Tibial nerve (tissue), 4 donors: ENCODE results near the gene DEFB121. TPM values are rescaled to one million over a fixed set of nuclear protein-coding genes. Genes with fewer than 3 reads are reported as not detected.

ENCODE experiments used
- DNase-seq, 2 donors: peaks; one replicate each; pipeline ENCODE4 v3.0.0-alpha.2; 2019; ENCODE audit warnings: low spot score in 2 of 2
- H3K27ac ChIP-seq, 4 donors: fragments of 200-600 bp; sonication (generic) in 3 of 4; one replicate each; pipeline ENCODE4 v1.5.1; 2017 to 2019; ENCODE audit warnings: mild to moderate bottlenecking in 1 of 4
- H3K27me3 ChIP-seq, 2 donors: fragments of 200-600 bp; sonication (generic) in 1 of 2; one replicate each; pipeline versions ENCODE4 v1.5.1 to v1.6.0; 2017 to 2019
- H3K36me3 ChIP-seq, 3 donors: fragments of 200-600 bp; sonication (generic); one replicate each; pipeline ENCODE4 v1.5.1; 2018 to 2019
- H3K4me1 ChIP-seq, 4 donors: fragments of 200-600 bp; sonication (generic) in 3 of 4; one replicate each; pipeline ENCODE4 v1.5.1; 2017 to 2019
- H3K4me3 ChIP-seq, 4 donors: fragments of 200-600 bp; sonication (generic) in 3 of 4; one replicate each; pipeline ENCODE4 v1.5.1; 2017 to 2019; ENCODE audit warnings: mild to moderate bottlenecking in 1 of 4, moderate library complexity in 1 of 4
- H3K9me3 ChIP-seq, 4 donors: fragments of 200-600 bp; sonication (generic) in 3 of 4; one replicate each; pipeline ENCODE4 v1.5.1; 2017 to 2019
- EP300 ChIP-seq, 2 donors: sonication (generic); formaldehyde crosslinking; IDR thresholded peaks; one replicate each; pipeline ENCODE4 v1.6.1; 2017; ENCODE audit warnings: antibody characterized with exemption in 2 of 2, mild to moderate bottlenecking in 1 of 2
- POLR2A ChIP-seq, 2 donors: fragments of 450-650 bp; IDR thresholded peaks; one replicate each; pipeline ENCODE4 v1.6.1; 2017; ENCODE audit warnings: antibody characterized with exemption in 2 of 2, mild to moderate bottlenecking in 2 of 2, moderate library complexity in 2 of 2
- WGBS, 2 donors: methylation state at CpG; one replicate each; pipeline ENCODE4 v1.1.5; 2018; 5-methylcytosine and 5-hydroxymethylcytosine counted together
- total RNA-seq, 4 donors: library from RNA; depleted of rRNA; stranded (reverse); fragments of >200 nt; gene quantifications; one replicate each; pipeline ENCODE4 v1.1.0, GENCODE V29; 2016
- TF ChIP-seq, protein P1 (sequence below), 5 experiments: fragments of 200-600 bp in 3 of 5; fragments of 450-650 bp in 2 of 5; sonication (generic) in 3 of 5; IDR thresholded peaks; one replicate each; pipeline ENCODE4 v1.5.1; 2016 to 2019; ENCODE audit warnings: antibody characterized with exemption in 5 of 5, mild to moderate bottlenecking in 3 of 5, moderate library complexity in 2 of 5

The DEFB121 gene
- total RNA-seq, 4 donors from 2014 or later, result not detected

GRCh38 chr20:31425797-31426196, 19.8 kb upstream of the DEFB121 start:
- DNase-seq, result no peak
- TF ChIP-seq POLR2A (IDR thresholded peaks at IDR 0.05) (no peak), EP300 (IDR thresholded peaks at IDR 0.05) (no peak)
- H3K27me3 ChIP-seq, result no peaks in the 10 kb centered on the region
- H3K27ac ChIP-seq, result no peak overlapping the region
- no peak overlapping the region for H3K4me3 ChIP-seq
- no peaks in the 10 kb centered on the region for H3K36me3 ChIP-seq
- H3K4me1 ChIP-seq, result no peaks in the 10 kb centered on the region
- peaks cover 0 to 16% (median 0%) of the 10 kb centered on the region in 4 donors for H3K9me3 ChIP-seq

DNA sequence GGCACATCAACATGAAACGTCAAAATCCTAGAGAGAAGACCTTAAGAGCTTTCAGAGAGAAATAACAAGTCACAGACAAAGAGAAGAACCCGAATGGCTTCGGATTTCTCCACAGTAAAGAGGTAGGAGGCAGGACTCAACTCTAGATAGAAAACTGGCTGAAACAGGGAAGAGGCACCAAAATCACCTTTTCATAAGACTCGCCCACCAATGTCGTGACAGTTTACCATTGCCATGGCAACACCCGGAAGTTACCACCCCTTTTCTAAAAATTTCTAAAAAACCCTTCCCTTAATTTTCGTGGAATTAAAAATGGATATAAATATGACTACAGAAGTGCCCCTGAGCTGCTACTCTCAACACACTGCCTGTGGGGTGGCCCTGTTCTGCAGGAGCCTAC, 12.3 kb upstream of the DEFB121 start:
- TF ChIP-seq, protein P1, sequence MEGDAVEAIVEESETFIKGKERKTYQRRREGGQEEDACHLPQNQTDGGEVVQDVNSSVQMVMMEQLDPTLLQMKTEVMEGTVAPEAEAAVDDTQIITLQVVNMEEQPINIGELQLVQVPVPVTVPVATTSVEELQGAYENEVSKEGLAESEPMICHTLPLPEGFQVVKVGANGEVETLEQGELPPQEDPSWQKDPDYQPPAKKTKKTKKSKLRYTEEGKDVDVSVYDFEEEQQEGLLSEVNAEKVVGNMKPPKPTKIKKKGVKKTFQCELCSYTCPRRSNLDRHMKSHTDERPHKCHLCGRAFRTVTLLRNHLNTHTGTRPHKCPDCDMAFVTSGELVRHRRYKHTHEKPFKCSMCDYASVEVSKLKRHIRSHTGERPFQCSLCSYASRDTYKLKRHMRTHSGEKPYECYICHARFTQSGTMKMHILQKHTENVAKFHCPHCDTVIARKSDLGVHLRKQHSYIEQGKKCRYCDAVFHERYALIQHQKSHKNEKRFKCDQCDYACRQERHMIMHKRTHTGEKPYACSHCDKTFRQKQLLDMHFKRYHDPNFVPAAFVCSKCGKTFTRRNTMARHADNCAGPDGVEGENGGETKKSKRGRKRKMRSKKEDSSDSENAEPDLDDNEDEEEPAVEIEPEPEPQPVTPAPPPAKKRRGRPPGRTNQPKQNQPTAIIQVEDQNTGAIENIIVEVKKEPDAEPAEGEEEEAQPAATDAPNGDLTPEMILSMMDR (IDR thresholded peaks at IDR 0.05), result no peak
- TF ChIP-seq POLR2A (IDR thresholded peaks at IDR 0.05), result no peak
- no peak for TF ChIP-seq EP300 (IDR thresholded peaks at IDR 0.05)
- 76 to 84% methylated on average over 7 of the region's 7 CpGs for WGBS, 2 donors
- no peak overlapping the region for H3K4me3 ChIP-seq
- no peaks in the 10 kb centered on the region for H3K4me1 ChIP-seq
- peaks cover 0 to 4% (median 0%) of the 10 kb centered on the region in 4 donors for H3K9me3 ChIP-seq
- no peaks in the 10 kb centered on the region for H3K36me3 ChIP-seq
- DNase-seq, result no peak
- H3K27ac ChIP-seq, result no peak overlapping the region
- no peaks in the 10 kb centered on the region for H3K27me3 ChIP-seq

DNA sequence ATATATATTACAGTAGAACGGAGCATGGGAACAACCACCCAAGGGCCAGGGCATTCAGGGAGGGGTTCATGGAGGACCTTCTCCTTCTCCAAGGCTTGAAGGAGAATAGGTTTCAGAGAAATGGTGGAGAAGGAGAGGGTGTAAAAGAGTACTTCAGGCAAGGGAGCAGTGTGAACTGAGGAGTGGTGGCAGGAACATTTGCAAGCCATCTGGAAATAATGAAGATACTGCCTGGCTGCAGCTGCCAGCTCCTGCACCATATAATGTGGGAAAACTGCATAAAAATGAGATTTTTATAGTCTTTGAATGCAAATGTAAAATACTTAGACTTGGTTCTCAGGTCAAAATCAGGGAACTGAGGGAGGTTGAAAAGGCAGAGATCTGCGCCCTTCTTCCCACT, 9.6 kb upstream of the DEFB121 start:
- H3K27me3 ChIP-seq, result no peaks in the 10 kb centered on the region
- peaks cover 0 to 4% (median 0%) of the 10 kb centered on the region in 4 donors for H3K9me3 ChIP-seq
- no peak overlapping the region for H3K27ac ChIP-seq
- no peak overlapping the region for H3K4me3 ChIP-seq
- no peaks in the 10 kb centered on the region for H3K36me3 ChIP-seq
- TF ChIP-seq EP300 (IDR thresholded peaks at IDR 0.05), result no peak
- TF ChIP-seq, protein P1 (IDR thresholded peaks at IDR 0.05), result no peak
- TF ChIP-seq POLR2A (IDR thresholded peaks at IDR 0.05), result no peak
- H3K4me1 ChIP-seq, result no peaks in the 10 kb centered on the region
- no peak for DNase-seq
- 84 to 91% methylated on average over 2 of the region's 2 CpGs for WGBS, 2 donors

DNA sequence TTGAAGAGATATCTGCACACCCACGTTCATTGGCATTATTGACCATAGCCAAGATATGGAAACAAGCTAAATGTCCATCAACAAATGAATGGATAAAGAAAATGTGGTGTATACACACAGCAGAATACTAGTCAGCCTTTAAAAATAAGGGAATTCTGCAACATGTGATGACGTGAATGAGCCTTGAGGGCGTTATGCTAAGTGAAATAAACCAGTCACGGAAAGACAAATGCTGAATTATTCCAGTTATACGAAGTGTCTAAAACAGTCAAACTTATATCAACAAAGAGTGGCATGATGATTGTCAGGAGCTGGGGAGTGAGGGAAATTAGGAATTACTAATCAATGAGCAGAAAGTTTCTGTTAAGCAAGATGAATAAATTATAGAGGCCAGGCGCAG, 8.4 kb upstream of the DEFB121 start:
- Histone ChIP-seq H3K9me3 (no peaks in the 10 kb centered on the region), H3K4me1 (no peaks in the 10 kb centered on the region), H3K27me3 (no peaks in the 10 kb centered on the region), H3K36me3 (no peaks in the 10 kb centered on the region), H3K27ac (no peak overlapping the region), H3K4me3 (no peak overlapping the region)
- WGBS, 2 donors, result 73 to 75% methylated on average over 6 of the region's 6 CpGs
- DNase-seq, result no peak
- TF ChIP-seq POLR2A (IDR thresholded peaks at IDR 0.05) (no peak), EP300 (IDR thresholded peaks at IDR 0.05) (no peak)
- TF ChIP-seq, protein P1 (IDR thresholded peaks at IDR 0.05), result no peak

- DNase-seq, result no peak
- WGBS, 2 donors, result 37 to 40% methylated on average over 1 of the region's 1 CpG
- TF ChIP-seq POLR2A (IDR thresholded peaks at IDR 0.05), result no peak
- no peak for TF ChIP-seq EP300 (IDR thresholded peaks at IDR 0.05)
- TF ChIP-seq, protein P1 (IDR thresholded peaks at IDR 0.05), result no peak
- Histone ChIP-seq H3K27ac (no peak overlapping the region), H3K9me3 (peaks cover 0 to 3% (median 0%) of the 10 kb centered on the region in 4 donors), H3K4me1 (no peaks in the 10 kb centered on the region), H3K4me3 (no peak overlapping the region), H3K27me3 (no peaks in the 10 kb centered on the region), H3K36me3 (no peaks in the 10 kb centered on the region)
Measured at GRCh38 chr20:31410011-31410410, 4.0 kb upstream of the DEFB121 start.

GRCh38 chr20:31403886-31404285, 2.1 kb downstream of the DEFB121 start:
- H3K9me3 ChIP-seq, result peaks cover 0 to 3% (median 0%) of the 10 kb centered on the region in 4 donors

More at GRCh38 chr20:31403886-31404285, 2.1 kb downstream of the DEFB121 start:
- H3K27me3 ChIP-seq, result no peaks in the 10 kb centered on the region
- WGBS, 2 donors, result 53 to 74% methylated on average over 1 of the region's 1 CpG
- H3K4me3 ChIP-seq, result no peak overlapping the region
- no peak overlapping the region for H3K27ac ChIP-seq
- TF ChIP-seq EP300 (IDR thresholded peaks at IDR 0.05) (no peak), POLR2A (IDR thresholded peaks at IDR 0.05) (no peak)
- TF ChIP-seq, protein P1 (IDR thresholded peaks at IDR 0.05), result no peak
- no peaks in the 10 kb centered on the region for H3K36me3 ChIP-seq
- DNase-seq, result no peak
- no peaks in the 10 kb centered on the region for H3K4me1 ChIP-seq
